Brain microvascular endothelial cell (primary cell): ENCODE results near the gene PLXNA2.

Experiments
- DNase-seq: peaks from one replicate; pipeline ENCODE4 v3.0.0-alpha.2; 2020
- H3K27ac ChIP-seq: fragments of 250-450 bp; sonication (Bioruptor Pico); 2 replicates; pipeline ENCODE4 v1.5.1; 2020; ENCODE audit warnings: mild to moderate bottlenecking, moderate library complexity
- H3K27me3 ChIP-seq: fragments of 250-450 bp; sonication (Bioruptor Pico); replicated peaks from 2 replicates; pipeline ENCODE4 v1.5.1; 2020; ENCODE audit warnings: mild to moderate bottlenecking
- H3K36me3 ChIP-seq: fragments of 250-450 bp; sonication (Bioruptor Pico); replicated peaks from 2 replicates; pipeline ENCODE4 v1.5.1; 2020; ENCODE audit warnings: mild to moderate bottlenecking
- H3K4me3 ChIP-seq: 2 replicates; pipeline ENCODE4 v1.5.1; 2011; ENCODE audit warnings: low read depth, mild to moderate bottlenecking, control low read depth, low read length, moderate library complexity
- in situ Hi-C: cut with HindIII; loops from 2 replicates; pipeline ENCODE4 v1.10.0; 2017; ENCODE audit warnings: low sequenced_read_pairs, low pct_ligation_motif_present
- TF ChIP-seq, protein P1 (sequence below): IDR thresholded peaks from 2 replicates; pipeline ENCODE4 v1.5.1; 2011; ENCODE audit warnings: low read depth, mild to moderate bottlenecking, moderate library complexity, low read length, control low read depth, inconsistent platforms; ENCODE audit errors: missing control alignments

The PLXNA2 gene

GRCh38 chr1:208080396-208081286 is 163.5 kb downstream of the PLXNA2 start:
- Histone ChIP-seq H3K4me3 (no peak overlapping the region), H3K27me3 (no peaks in the 10 kb centered on the region), H3K36me3 (peaks cover 17% of the 10 kb centered on the region), H3K27ac (no peak overlapping the region)
- TF ChIP-seq, protein P1, sequence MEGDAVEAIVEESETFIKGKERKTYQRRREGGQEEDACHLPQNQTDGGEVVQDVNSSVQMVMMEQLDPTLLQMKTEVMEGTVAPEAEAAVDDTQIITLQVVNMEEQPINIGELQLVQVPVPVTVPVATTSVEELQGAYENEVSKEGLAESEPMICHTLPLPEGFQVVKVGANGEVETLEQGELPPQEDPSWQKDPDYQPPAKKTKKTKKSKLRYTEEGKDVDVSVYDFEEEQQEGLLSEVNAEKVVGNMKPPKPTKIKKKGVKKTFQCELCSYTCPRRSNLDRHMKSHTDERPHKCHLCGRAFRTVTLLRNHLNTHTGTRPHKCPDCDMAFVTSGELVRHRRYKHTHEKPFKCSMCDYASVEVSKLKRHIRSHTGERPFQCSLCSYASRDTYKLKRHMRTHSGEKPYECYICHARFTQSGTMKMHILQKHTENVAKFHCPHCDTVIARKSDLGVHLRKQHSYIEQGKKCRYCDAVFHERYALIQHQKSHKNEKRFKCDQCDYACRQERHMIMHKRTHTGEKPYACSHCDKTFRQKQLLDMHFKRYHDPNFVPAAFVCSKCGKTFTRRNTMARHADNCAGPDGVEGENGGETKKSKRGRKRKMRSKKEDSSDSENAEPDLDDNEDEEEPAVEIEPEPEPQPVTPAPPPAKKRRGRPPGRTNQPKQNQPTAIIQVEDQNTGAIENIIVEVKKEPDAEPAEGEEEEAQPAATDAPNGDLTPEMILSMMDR, result no peak
- in situ Hi-C loops, result no loop called here
- DNase-seq, result no peak

- Histone ChIP-seq H3K4me3 (no peak overlapping the region), H3K27me3 (no peaks in the 10 kb centered on the region), H3K36me3 (peaks cover 17% of the 10 kb centered on the region), H3K27ac (no peak overlapping the region)
- no peak for DNase-seq
- TF ChIP-seq, protein P1, result no peak
- in situ Hi-C loops, result no loop called here
Measured at GRCh38 chr1:208079161-208079560, 165.0 kb downstream of the PLXNA2 start.

DNA sequence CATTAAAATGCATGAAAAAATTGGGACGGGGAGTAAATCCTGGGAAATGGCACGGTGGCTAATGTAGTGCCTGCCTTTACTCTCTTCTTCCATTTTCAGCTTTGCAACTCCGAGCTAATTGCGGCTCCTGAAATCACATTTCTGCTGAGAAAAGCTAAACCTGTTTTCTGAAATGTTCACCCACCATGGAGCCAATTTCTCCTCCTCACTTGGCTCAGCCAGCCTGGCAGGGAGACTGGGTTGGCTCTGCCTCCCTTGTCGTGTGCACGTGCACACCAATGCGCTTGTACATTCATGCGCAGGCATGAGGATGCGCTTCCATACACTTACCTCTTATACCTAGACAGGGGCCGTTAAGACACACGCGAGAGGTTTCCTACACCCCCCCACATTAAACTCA is 165.4 kb downstream of the PLXNA2 start:
- Histone ChIP-seq H3K27ac (no peak overlapping the region), H3K36me3 (peaks cover 16% of the 10 kb centered on the region), H3K27me3 (no peaks in the 10 kb centered on the region), H3K4me3 (no peak overlapping the region)
- in situ Hi-C loops, result no loop called here
- TF ChIP-seq, protein P1, result no peak
- DNase-seq, result no peak

DNA sequence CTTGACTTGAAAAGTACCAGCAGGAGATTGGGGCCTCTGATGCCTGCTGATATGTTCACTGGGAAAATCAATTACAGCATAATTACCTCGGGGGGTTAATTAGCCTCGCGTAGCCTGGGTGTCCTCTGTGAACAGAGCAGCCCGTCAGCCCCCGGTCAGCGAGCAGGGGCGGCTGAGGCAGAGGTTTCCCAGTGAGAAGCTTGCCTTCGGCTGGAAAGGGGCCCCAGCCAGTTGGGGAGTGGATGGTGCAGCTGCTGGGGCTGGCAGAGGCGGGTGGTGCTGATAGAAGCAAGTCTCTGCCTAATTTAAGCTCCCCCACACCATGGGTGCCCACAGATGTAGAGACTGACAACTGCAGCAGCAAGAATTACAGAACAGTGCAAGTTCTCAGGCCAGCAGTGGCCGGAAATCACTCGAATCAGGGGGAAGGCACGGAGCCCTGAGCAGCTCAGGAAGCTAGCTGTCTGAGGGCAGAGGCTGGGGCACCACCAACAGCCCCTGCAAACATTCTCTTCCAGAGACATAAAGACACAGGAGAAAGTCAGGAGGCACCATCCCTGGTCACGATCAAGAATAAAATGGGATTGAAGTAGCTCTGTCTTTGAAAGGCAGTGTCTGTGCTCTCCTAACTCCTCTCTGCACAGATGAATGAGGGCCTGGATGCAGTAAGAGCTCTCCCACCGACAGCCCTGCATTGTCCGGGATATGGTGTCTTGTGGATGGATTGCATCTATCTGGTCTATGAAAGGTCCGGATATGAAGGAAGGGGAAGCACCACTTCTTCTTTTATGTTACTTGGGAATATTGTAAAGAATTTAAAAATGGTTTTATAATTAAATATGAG is 166.7 kb downstream of the PLXNA2 start:
- Histone ChIP-seq H3K36me3 (peaks cover 16% of the 10 kb centered on the region), H3K27ac (no peak overlapping the region), H3K27me3 (no peaks in the 10 kb centered on the region), H3K4me3 (no peak overlapping the region)
- no peak for DNase-seq
- TF ChIP-seq, protein P1, result no peak
- in situ Hi-C loops, result no loop called here

- DNase-seq, result no peak
- H3K27me3 ChIP-seq, result no peaks in the 10 kb centered on the region
- peaks cover 11% of the 10 kb centered on the region for H3K36me3 ChIP-seq
- in situ Hi-C loops, result no loop called here
- H3K4me3 ChIP-seq, result no peak overlapping the region
- no peak overlapping the region for H3K27ac ChIP-seq
- TF ChIP-seq, protein P1, result no peak
Measured at GRCh38 chr1:208074353-208074752, 169.8 kb downstream of the PLXNA2 start.
